PFSK-1 (cell line): ENCODE results near the gene NOL9.

Experiments used
- FOXP2 ChIP-seq: optimal IDR thresholded peaks from 2 replicates; pipeline ENCODE3; 2011; ENCODE audit warnings: borderline replicate concordance, control low read depth, inconsistent platforms; ENCODE audit not compliant: insufficient read depth; ENCODE audit errors: extremely low read length, extremely low read depth
- POLR2AphosphoS5 ChIP-seq: IDR thresholded peaks from 2 replicates; pipeline ENCODE4 v1.6.1; 2012; ENCODE audit warnings: low read depth, mild to moderate bottlenecking, control low read depth, low read length, moderate library complexity
- REST ChIP-seq, 2 experiments: IDR thresholded peaks; 2 replicates each; pipeline versions ENCODE4 v1.6.1 to v1.8.0; 2011 to 2012; ENCODE audit warnings: low read depth in 2 of 2, low read length in 2 of 2, control low read depth in 1 of 2, inconsistent platforms in 1 of 2, mild to moderate bottlenecking in 1 of 2, moderate library complexity in 1 of 2; ENCODE audit not compliant: insufficient read depth in 1 of 2
- SIN3A ChIP-seq: IDR thresholded peaks from 2 replicates; pipeline ENCODE4 v1.6.1; 2012; ENCODE audit warnings: mild to moderate bottlenecking, low read length, moderate library complexity, borderline replicate concordance; ENCODE audit not compliant: insufficient read depth
- TAF1 ChIP-seq: IDR thresholded peaks from 2 replicates; pipeline ENCODE4 v1.6.1; 2012; ENCODE audit warnings: low read length, control low read depth, borderline replicate concordance; ENCODE audit not compliant: insufficient read depth

Gene NOL9

GRCh38 chr1:6498576-6499111 is 55.7 kb downstream of the NOL9 start:
- TF ChIP-seq FOXP2 = no peak
- TF ChIP-seq SIN3A = no peak
- no peak for TF ChIP-seq POLR2AphosphoS5
- TF ChIP-seq TAF1 = no peak
- TF ChIP-seq REST (IDR thresholded peaks at IDR 0.05; ENCODE audit: insufficient read depth in 1 of 2, low read depth in 2 of 2, low read length in 2 of 2) = no peak

GRCh38 chr1:6497867-6498575 is 56.3 kb downstream of the NOL9 start:
- no peak for TF ChIP-seq SIN3A
- TF ChIP-seq REST (IDR thresholded peaks at IDR 0.05; ENCODE audit: insufficient read depth in 1 of 2, low read depth in 2 of 2, low read length in 2 of 2) = no peak
- no peak for TF ChIP-seq FOXP2
- TF ChIP-seq TAF1 = no peak
- no peak for TF ChIP-seq POLR2AphosphoS5

GRCh38 chr1:6497215-6497866 is 57.0 kb downstream of the NOL9 start:
- TF ChIP-seq POLR2AphosphoS5 (no peak), TAF1 (no peak), FOXP2 (no peak), SIN3A (no peak), REST (IDR thresholded peaks at IDR 0.05; ENCODE audit: insufficient read depth in 1 of 2, low read depth in 2 of 2, low read length in 2 of 2) (no peak)

DNA sequence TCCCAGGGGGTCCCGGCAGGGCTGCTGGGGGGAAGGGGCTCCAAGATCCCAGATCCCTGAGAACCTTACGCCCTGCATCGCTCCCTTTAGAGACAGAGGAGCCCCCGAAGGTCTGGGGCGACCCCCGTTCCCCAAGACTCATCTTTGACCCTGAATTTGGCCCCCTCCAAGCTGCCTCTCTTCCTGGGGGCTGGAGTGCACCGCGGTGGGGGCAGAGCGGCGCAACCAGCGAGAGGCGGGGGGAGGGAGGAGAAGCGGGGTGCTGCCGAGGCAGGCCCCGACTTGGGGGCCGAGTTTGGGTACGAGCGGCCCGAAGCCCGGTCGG is 57.5 kb downstream of the NOL9 start:
- TF ChIP-seq TAF1 (no peak), REST (IDR thresholded peaks at IDR 0.05; ENCODE audit: insufficient read depth in 1 of 2, low read depth in 2 of 2, low read length in 2 of 2) (no peak), POLR2AphosphoS5 (no peak), FOXP2 (no peak), SIN3A (no peak)

DNA sequence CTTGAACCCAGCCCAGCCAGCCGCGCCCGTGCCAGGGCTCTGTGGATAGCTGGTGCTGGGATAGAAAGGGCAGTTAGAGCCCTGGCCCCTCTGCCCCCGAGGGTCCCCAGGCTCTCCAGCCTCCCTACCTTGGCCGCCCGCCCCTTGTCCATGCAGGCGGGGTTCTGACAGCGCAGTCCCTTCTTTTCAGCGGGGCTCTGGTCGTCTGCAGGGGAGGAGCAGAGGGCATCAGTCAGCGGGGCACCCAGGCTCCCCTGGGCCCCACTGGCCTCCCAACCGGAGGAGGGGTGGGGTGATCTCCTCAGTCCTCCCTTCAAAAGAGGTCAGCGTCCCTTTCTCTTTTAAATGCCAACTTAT is 58.0 kb downstream of the NOL9 start:
- TF ChIP-seq FOXP2 = no peak
- no peak for TF ChIP-seq POLR2AphosphoS5
- no peak for TF ChIP-seq REST (IDR thresholded peaks at IDR 0.05; ENCODE audit: insufficient read depth in 1 of 2, low read depth in 2 of 2, low read length in 2 of 2)
- no peak for TF ChIP-seq TAF1
- no peak for TF ChIP-seq SIN3A
